DMS79 treated with DMSO at 0.1 percent for 48 hours (cell line): ENCODE data around the gene DDX39A.
"Not testable (repeated sequence)": the region's sequence is repeated elsewhere in the genome, so short reads cannot be mapped to it uniquely, and the experiment has no call there.

Experiments
- DNase-seq: peaks from one replicate; lab custom pipeline; 2025; lab: John Stamatoyannopoulos, UW

DDX39A gene

GRCh38 chr19:14385492-14385891, 33.6 kb downstream of the DDX39A start:
- DNase-seq, result no peak

GRCh38 chr19:14383661-14384555, 35.2 kb downstream of the DDX39A start:
- no peak for DNase-seq

- no peak for DNase-seq
These were observed 37.3 kb downstream of the DDX39A start for GRCh38 chr19:14381689-14382474.

GRCh38 chr19:14379294-14380065, 39.7 kb downstream of the DDX39A start:
- DNase-seq, result no peak

- no peak for DNase-seq
These were observed 40.3 kb downstream of the DDX39A start for GRCh38 chr19:14378890-14379289.

- DNase-seq, result no peak
These were observed 41.2 kb downstream of the DDX39A start for GRCh38 chr19:14377883-14378328.

- no peak for DNase-seq
These were observed 43.4 kb downstream of the DDX39A start for GRCh38 chr19:14375582-14376291.

GRCh38 chr19:14375055-14375581, 44.0 kb downstream of the DDX39A start:
- no peak for DNase-seq

GRCh38 chr19:14374313-14374712, 44.8 kb downstream of the DDX39A start:
- DNase-seq, result not testable (repeated sequence)

GRCh38 chr19:14372384-14373077, 46.6 kb downstream of the DDX39A start:
- not testable (repeated sequence) for DNase-seq

GRCh38 chr19:14371301-14371821, 47.8 kb downstream of the DDX39A start:
- no peak for DNase-seq

- no peak for DNase-seq
These were observed 48.2 kb downstream of the DDX39A start for GRCh38 chr19:14370940-14371280.

- no peak for DNase-seq
These were observed 48.8 kb downstream of the DDX39A start for GRCh38 chr19:14370169-14370939.

GRCh38 chr19:14369399-14370168, 49.6 kb downstream of the DDX39A start:
- DNase-seq, result no peak

- no peak for DNase-seq
These were observed 51.1 kb downstream of the DDX39A start for GRCh38 chr19:14368011-14368513.

GRCh38 chr19:14367016-14367415, 52.1 kb downstream of the DDX39A start:
- no peak for DNase-seq

GRCh38 chr19:14366529-14366928, 52.6 kb downstream of the DDX39A start:
- DNase-seq, result peak; percentile 79

- not testable (repeated sequence) for DNase-seq
These were observed 55.1 kb downstream of the DDX39A start for GRCh38 chr19:14364098-14364443.
